Heart left ventricle (tissue), 16 donors: ENCODE data around the gene TBX4. TPM values are rescaled to one million over a fixed set of nuclear protein-coding genes. Genes with fewer than 3 reads are reported as not detected.

Experiments used
- ATAC-seq, 4 donors: fragments of 200-7000 bp; cut with Tn5 transposase; one replicate each; pipeline ENCODE4 v1.9.1; 2020 to 2022; ENCODE audit warnings: moderate library complexity in 4 of 4, mild to moderate bottlenecking in 3 of 4, moderate number of reproducible peaks in 1 of 4
- DNase-seq, 5 donors: peaks; one replicate each; pipeline ENCODE4 v3.0.0-alpha.2; 2020
- H3K27ac ChIP-seq, 12 donors: fragments of 200-600 bp; sonication (generic) in 4 of 12; one replicate each; pipeline versions ENCODE4 v1.5.0 to v1.8.0; 2016 to 2022; ENCODE audit warnings: mild to moderate bottlenecking in 2 of 12
- H3K27me3 ChIP-seq, 9 donors: fragments of 200-600 bp; sonication (generic) in 2 of 9; one replicate each; pipeline versions ENCODE4 v1.5.1 to v1.8.0; 2016 to 2022; ENCODE audit warnings: mild to moderate bottlenecking in 3 of 9
- H3K36me3 ChIP-seq, 9 donors: fragments of 200-600 bp; sonication (generic) in 2 of 9; one replicate each; pipeline versions ENCODE4 v1.5.0 to v1.8.0; 2018 to 2022; ENCODE audit warnings: mild to moderate bottlenecking in 2 of 9
- H3K4me1 ChIP-seq, 12 donors: fragments of 200-600 bp; sonication (generic) in 4 of 12; one replicate each; pipeline versions ENCODE4 v1.5.0 to v1.8.0; 2016 to 2022; ENCODE audit warnings: mild to moderate bottlenecking in 3 of 12
- H3K4me3 ChIP-seq, 12 donors: fragments of 200-600 bp; sonication (generic) in 4 of 12; one replicate each; pipeline versions ENCODE4 v1.5.0 to v1.8.0; 2017 to 2022; ENCODE audit warnings: mild to moderate bottlenecking in 9 of 12, moderate library complexity in 4 of 12
- H3K9me3 ChIP-seq, 12 donors: fragments of 200-600 bp; sonication (generic) in 4 of 12; one replicate each; pipeline versions ENCODE4 v1.5.0 to v1.8.0; 2016 to 2022; ENCODE audit warnings: mild to moderate bottlenecking in 1 of 12
- CTCF ChIP-seq, 12 donors: fragments of 200-600 bp; sonication (generic) in 4 of 12; IDR thresholded peaks; one replicate each; pipeline versions ENCODE4 v1.5.0 to v1.8.0; 2018 to 2022; ENCODE audit warnings: antibody characterized with exemption in 12 of 12, mild to moderate bottlenecking in 5 of 12
- POLR2A ChIP-seq, 2 donors: fragments of 450-650 bp; IDR thresholded peaks; one replicate each; pipeline ENCODE4 v1.6.1; 2017; ENCODE audit warnings: antibody characterized with exemption in 2 of 2, mild to moderate bottlenecking in 2 of 2, moderate library complexity in 2 of 2
- WGBS, 4 donors: extraction: QIAGEN DNeasy Blood & Tissue Kit in 2 of 4; methylation state at CpG; one replicate each; pipeline versions ENCODE4 v1.1.5 to v1.1.7; 2013 to 2018; 5-methylcytosine and 5-hydroxymethylcytosine counted together
- intact Hi-C, 10 donors: fragments of 100-400 bp; cut with DNase I; formaldehyde crosslinking; loops; one replicate each; pipeline versions ENCODE4 v1.11.1 to v1.14.2; 2022
- polyA plus RNA-seq, 2 donors: library from polyadenylated mRNA; stranded (reverse); fragments of 200-250 nt; gene quantifications; one replicate each; pipeline ENCODE4 v1.2.3, GENCODE V29; 2013
- total RNA-seq, 9 donors: library from RNA; depleted of rRNA in 2 of 9; stranded (reverse); fragments of >200 nt in 2 of 9; fragmentation: NEBNext Ultra II Directional in 3 of 9; extraction: Animal tissue kit (Norgen Biotek cat#: 25700) in 3 of 9; gene quantifications; one replicate each; pipeline versions ENCODE4 v1.1.0 to v1.2.4, GENCODE V29; 2016 to 2023
- donor health status: ischemic (EF 13 %, LVEDD 7.1; RV severe dilation, severe dysfunction).
- donor health status: healthy with polysubstance abuse.
- donor health status: DM: no; HTN: yes; CAD: no.
- donor health status: DM: no; HTN: no; CAD: no.
- donor health status: ischemic (EF 25% LVEDD 6.9; RV normal size, moderate dysfunction).
- donor health status: ischemic (EF 25% LVEDD 5.7; RV mildly dilated, moderate dysfunction).
- donor health status: healthy.
- donor health status: DM: yes; HTN: yes; CAD: no.
- donor health status: ischemic (EF 35%, LVEDD 5.7; RV mildly dilated, moderate dysfunction).
- donor health status: nonischemic (EF 11% LVEDD 7.7; RV severe dilation, severe dysfunction).
- donor health status: DM: yes; HTN: yes; CAD: no.
- donor health status: PGD.
- donor health status: ischemic (EF 29% LVEDD 5.4; RV normal size, mild dysfunction).
- donor health status: nonischemic (EF 23%, LVEDD 6.1; RV moderate dilation, normal function).

Gene TBX4
- total and polyA plus RNA-seq, 11 donors: 0.07 to 0.29 (median 0.10) TPM; not detected in 7

DNA sequence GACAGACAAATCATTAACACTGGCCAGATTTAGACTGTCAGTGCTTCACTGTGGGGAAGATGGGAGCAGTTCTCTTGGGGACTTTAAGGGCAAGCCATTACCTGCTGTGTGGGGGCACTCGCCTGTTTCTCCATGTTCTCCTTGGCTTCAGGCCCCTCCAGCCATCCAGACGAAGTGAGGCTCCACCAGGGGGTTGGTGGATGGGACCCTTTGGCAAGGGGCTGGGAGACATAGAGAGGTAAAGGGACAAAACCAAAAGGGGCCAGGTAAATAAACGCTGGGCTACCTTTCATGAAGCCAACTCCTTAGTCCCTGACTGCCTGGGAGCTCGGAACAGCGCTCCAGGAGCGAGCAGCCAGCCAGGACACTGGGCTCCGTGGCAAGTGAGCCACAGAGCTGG lies 14.0 kb downstream of the TBX4 start:
- Histone ChIP-seq H3K36me3 (no peaks in the 10 kb centered on the region), H3K4me1 (peaks cover 0 to 13% (median 6%) of the 10 kb centered on the region in 12 donors), H3K27me3 (peaks cover 15 to 41% (median 25%) of the 10 kb centered on the region in 9 donors), H3K27ac (no peak overlapping the region), H3K9me3 (no peaks in the 10 kb centered on the region), H3K4me3 (no peak overlapping the region)
- WGBS, 4 donors: 81 to 87% (median 84%) methylated on average over 5 to 7 of the region's 7 CpGs
- TF ChIP-seq CTCF (IDR thresholded peaks at IDR 0.05): no peak
- TF ChIP-seq POLR2A (IDR thresholded peaks at IDR 0.05): no peak
- ATAC-seq (no peak), DNase-seq (peak in 1 of 5 donors; percentile 5)
- intact Hi-C loops: no loop called here

DNA sequence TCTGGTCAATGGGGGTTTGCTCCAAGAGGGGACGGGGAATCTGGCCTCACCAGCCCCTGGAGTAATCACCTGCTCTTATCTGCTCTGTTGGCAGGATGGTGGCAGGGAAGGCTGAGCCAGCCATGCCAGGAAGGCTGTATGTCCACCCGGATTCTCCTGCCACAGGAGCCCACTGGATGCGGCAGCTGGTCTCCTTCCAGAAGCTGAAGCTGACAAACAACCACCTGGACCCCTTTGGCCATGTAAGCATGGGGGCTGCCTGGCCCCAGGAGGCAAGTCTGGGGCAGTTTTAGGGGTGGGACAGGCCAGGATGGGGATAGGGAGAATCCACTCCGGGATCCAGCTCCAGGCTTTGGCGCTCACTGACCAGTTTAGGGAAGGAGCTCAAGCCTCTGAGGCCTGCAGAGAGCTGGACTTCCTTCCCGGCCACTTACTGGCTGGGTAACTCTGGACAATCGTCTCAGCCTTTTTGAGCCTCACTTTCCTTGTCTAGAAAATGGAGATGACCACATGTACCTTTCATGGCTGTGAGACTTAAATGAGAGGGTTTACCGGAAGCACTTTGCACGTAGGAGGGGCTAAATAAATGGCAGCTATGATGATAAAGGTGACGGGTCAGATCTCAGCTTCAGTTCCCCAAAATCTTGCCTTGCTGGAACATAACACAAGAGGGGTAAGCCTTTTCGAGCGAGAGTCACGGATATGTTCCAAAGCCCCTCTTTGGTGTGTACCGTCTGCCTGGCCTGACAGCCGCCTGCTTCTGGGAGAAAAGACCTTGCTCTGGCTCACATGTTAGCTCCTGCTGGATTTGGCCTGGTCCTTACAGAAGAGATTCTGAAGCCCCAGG lies 15.4 kb downstream of the TBX4 start:
- peak in 1 of 5 donors; percentile 32 for DNase-seq
- WGBS, 4 donors: 35 to 57% (median 55%) methylated on average over 7 to 15 of the region's 15 CpGs
- H3K27ac ChIP-seq: no peak overlapping the region

DNA sequence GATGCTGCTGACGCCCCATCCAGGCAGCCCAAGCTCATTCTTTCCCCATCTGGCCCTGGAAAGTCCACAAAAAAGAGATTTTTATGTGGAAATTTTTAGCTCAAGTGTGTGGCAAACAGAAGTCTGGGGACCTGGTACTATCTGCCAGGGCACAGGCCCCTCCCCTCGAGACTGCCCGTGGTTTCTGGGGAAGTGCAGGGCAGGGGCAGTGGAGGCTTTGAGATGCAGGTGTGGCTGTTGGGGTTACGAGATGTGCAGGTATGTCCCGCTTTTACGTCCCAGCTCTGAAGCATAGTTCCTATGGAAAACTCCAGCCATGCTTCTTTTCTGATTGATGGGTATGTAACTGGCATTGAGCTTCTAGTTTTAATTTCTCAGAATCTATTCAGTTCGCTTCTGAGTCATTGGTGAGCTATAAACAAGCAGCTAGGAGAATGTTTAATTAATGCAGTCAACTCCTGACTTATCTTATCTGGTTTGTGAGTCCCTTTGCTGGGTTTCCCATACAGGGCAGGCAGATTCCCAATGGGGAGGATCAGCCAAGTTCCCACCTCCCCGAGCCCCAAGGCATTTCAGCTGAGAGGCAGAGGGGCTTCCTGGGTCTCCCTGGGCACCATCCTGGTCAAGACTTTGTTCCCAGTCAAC lies 16.2 kb downstream of the TBX4 start:
- no peaks in the 10 kb centered on the region for H3K36me3 ChIP-seq
- H3K9me3 ChIP-seq: no peaks in the 10 kb centered on the region
- peaks cover 0 to 19% (median 7%) of the 10 kb centered on the region in 9 donors for H3K27me3 ChIP-seq
- intact Hi-C loops: no loop called here
- DNase-seq: peak in 1 of 5 donors; percentile 13
- peaks cover 0 to 6% (median 0%) of the 10 kb centered on the region in 12 donors for H3K4me1 ChIP-seq
- WGBS, 4 donors: 80 to 82% (median 81%) methylated on average over 8 of the region's 8 CpGs
- ATAC-seq: no peak
- no peak for TF ChIP-seq CTCF (IDR thresholded peaks at IDR 0.05)
- no peak for TF ChIP-seq POLR2A (IDR thresholded peaks at IDR 0.05)
- no peak overlapping the region for H3K4me3 ChIP-seq
- no peak overlapping the region for H3K27ac ChIP-seq

More for the DNA sequence above, 15.4 kb downstream of the TBX4 start:
- intact Hi-C loops: no loop called here
- peaks cover 6 to 27% (median 15%) of the 10 kb centered on the region in 9 donors for H3K27me3 ChIP-seq
- ATAC-seq: peak in 3 of 4 donors; percentile 39 to 69 (median 42)
- peaks cover 0 to 6% (median 0%) of the 10 kb centered on the region in 12 donors for H3K4me1 ChIP-seq
- no peaks in the 10 kb centered on the region for H3K36me3 ChIP-seq
- TF ChIP-seq CTCF (IDR thresholded peaks at IDR 0.05) (no peak), POLR2A (IDR thresholded peaks at IDR 0.05) (no peak)
- no peak overlapping the region for H3K4me3 ChIP-seq
- H3K9me3 ChIP-seq: no peaks in the 10 kb centered on the region

GRCh38 chr17:61469474-61469873 lies 17.3 kb downstream of the TBX4 start:
- intact Hi-C loops: no loop called here
- TF ChIP-seq POLR2A (IDR thresholded peaks at IDR 0.05) (no peak), CTCF (IDR thresholded peaks at IDR 0.05) (no peak)
- peaks cover 0 to 12% (median 0%) of the 10 kb centered on the region in 9 donors for H3K27me3 ChIP-seq
- H3K36me3 ChIP-seq: no peaks in the 10 kb centered on the region
- H3K4me3 ChIP-seq: no peak overlapping the region
- H3K27ac ChIP-seq: no peak overlapping the region
- H3K4me1 ChIP-seq: peaks cover 0 to 6% (median 0%) of the 10 kb centered on the region in 12 donors
- DNase-seq (peak in 1 of 5 donors; percentile 3), ATAC-seq (no peak)
- no peaks in the 10 kb centered on the region for H3K9me3 ChIP-seq
- WGBS, 4 donors: 87 to 90% (median 88%) methylated on average over 6 of the region's 6 CpGs
